ENCODE results near the gene PCDHGA4.
"Not testable (repeated sequence)": the region's sequence is repeated elsewhere in the genome, so short reads cannot be mapped to it uniquely, and the experiment has no call there.

The PCDHGA4 gene

GRCh38 chr5:141349917-141350619 is 4.8 kb upstream of the PCDHGA4 start, which contains the start of gene PCDHGB1:
Gene PCDHGB1 (plus strand): TSS chr5:141350099. CDS start chr5:141350261, 162 bp downstream.
- FAIRE-seq, result no peak

- FAIRE-seq, result no peak
These were observed 3.2 kb upstream of the PCDHGA4 start for GRCh38 chr5:141351591-141351990.

DNA sequence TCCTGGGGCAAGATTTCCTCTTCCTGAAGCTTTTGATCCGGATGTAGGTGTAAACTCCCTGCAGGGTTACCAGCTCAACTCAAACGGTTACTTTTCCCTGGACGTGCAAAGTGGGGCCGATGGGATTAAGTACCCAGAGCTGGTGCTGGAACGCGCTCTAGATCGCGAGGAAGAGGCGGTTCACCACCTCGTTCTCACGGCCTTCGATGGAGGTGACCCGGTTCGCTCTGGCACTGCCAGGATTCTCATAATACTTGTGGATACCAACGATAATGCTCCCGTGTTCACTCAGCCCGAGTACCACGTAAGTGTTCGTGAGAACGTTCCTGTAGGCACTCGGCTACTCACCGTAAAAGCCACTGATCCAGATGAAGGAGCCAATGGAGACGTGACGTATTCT is 820 bp downstream of the PCDHGA4 start:
- FAIRE-seq, result no peak

GRCh38 chr5:141356133-141356532 is 1.3 kb downstream of the PCDHGA4 start:
- FAIRE-seq, result no peak

DNA sequence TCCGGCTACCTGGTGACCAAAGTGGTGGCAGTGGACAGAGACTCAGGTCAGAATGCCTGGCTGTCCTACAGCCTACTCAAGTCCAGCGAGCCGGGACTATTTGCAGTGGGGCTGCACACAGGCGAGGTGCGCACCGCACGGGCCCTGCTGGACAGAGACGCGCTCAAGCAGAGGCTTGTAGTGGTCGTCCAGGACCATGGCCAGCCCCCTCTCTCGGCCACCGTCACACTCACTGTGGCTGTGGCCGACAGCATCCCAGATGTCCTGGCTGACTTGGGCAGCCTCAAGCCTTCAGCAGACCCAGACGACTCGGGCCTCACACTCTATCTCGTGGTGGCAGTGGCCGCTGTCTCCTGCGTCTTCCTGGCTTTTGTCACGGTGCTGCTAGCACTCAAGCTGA is 2.1 kb downstream of the PCDHGA4 start:
- no peak for FAIRE-seq

GRCh38 chr5:141359790-141360426 is 5.1 kb downstream of the PCDHGA4 start, which contains the start of gene PCDHGB2:
Gene PCDHGB2 (plus strand): TSS chr5:141359994. CDS start chr5:141360136, 142 bp downstream.
- FAIRE-seq, result no peak

DNA sequence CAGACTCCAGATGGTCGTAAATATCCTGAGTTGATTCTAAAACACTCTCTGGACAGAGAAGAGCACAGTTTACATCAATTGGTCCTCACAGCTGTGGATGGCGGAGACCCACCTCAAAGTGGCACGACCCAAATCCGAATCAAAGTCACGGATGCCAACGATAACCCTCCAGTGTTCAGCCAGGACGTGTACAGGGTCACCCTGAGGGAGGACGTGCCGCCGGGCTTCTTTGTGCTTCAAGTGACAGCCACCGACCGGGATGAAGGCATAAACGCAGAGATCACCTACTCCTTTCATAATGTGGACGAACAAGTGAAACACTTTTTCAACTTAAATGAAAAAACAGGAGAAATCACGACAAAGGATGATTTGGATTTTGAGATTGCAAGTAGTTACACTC is 5.9 kb downstream of the PCDHGA4 start:
- no peak for FAIRE-seq

DNA sequence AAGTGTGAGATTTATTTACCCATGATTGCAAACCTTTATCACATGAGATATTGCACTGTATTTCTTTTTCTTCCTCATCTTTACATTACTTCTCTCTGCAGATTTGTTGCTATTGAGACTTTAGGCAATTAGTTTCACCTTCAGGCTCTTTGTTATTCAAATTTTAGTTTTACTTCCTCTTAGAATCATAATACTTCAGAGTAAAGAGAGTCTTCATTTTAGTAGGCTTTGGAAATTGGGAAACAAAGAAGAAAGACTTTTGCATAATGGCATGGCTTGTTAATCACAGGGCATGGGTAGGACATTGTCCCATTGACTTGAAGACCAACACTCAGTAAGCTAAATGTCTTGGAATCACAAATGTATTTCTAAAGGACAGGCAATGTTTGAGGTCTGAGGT is 7.9 kb downstream of the PCDHGA4 start:
- FAIRE-seq, result no peak

- no peak for FAIRE-seq
These were observed 9.3 kb downstream of the PCDHGA4 start, which contains the start of gene PCDHGA5 for GRCh38 chr5:141363952-141364660. Gene PCDHGA5 (plus strand): TSS chr5:141364162. CDS start chr5:141364331, 169 bp downstream.

GRCh38 chr5:141366016-141366896 is 11.4 kb downstream of the PCDHGA4 start:
- no peak for FAIRE-seq

- no peak for FAIRE-seq
These were observed 15.4 kb downstream of the PCDHGA4 start, which contains the start of gene PCDHGB3 for GRCh38 chr5:141369994-141370848. Gene PCDHGB3 (plus strand): TSS chr5:141370242. CDS start chr5:141370395, 153 bp downstream.

DNA sequence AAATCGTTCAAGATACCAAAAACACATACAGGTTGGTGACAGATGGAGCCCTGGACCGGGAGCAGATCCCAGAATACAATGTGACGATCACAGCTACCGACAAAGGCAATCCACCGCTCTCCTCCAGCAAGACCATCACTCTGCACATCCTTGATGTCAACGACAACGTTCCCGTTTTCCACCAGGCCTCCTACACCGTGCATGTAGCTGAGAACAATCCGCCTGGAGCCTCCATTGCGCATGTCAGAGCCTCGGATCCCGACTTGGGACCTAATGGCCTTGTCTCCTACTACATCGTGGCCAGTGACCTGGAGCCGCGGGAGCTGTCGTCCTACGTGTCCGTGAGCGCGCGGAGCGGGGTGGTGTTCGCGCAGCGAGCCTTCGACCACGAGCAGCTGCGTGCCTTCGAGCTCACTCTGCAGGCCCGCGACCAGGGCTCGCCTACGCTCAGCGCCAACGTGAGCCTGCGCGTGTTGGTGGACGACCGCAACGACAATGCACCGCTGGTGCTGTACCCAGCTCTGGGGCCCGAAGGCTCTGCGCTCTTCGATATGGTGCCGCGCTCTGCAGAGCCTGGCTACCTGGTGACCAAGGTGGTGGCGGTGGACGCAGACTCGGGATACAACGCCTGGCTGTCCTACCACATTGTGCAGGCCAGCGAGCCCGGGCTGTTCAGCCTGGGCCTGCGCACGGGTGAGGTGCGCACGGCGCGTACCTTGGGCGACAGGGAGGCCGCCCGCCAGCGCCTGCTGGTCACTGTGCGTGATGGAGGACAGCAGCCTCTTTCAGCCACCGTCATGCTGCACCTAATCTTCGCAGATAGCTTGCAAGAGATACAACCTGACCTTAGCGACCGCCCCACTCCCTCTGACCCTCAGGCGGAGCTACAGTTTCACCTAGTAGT is 17.0 kb downstream of the PCDHGA4 start:
- no peak for FAIRE-seq

DNA sequence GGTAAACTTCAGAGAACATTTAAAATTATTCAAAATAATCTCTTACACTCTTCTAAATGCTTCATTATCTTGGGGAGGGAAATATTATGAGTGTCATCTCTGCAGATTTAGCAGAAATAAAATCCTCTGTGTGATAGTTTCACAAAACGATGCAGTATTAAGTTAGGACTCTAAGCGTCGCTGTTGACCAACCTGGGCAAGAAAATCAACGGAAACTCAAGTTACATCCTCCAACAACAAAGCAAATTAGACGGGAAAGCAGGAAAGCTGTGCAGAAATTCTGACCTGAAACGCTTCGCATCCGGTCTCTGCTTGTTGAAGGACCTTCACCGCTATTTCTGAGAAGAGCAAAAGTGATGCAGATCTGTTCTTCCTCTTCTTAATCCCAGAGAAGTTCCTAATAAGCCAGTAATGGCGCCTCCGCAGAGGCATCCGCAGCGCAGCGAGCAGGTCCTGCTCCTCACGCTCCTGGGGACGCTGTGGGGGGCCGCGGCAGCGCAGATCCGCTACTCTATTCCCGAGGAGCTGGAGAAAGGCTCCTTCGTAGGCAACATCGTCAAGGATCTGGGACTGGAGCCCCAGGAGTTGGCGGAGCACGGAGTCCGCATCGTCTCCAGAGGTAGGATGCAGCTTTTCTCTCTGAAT is 19.0 kb downstream of the PCDHGA4 start, which contains the start of gene PCDHGA6:
PCDHGA6 (plus strand) TSS at position 219 of the 645 bp plus-strand sequence; CDS start at position 412, 193 bp downstream.
- FAIRE-seq, result no peak

DNA sequence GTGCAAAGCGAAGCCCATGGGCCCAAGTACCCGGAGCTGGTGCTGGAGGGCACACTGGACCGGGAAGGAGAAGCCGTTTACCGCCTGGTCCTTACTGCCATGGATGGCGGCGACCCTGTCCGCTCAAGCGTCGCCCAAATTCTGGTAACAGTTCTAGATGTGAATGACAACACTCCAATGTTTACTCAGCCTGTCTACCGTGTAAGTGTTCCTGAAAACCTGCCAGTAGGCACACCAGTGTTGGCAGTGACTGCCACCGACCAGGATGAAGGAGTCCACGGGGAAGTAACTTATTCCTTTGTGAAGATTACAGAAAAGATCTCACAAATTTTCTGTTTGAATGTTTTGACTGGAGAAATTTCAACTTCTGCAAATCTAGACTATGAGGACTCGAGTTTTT is 19.8 kb downstream of the PCDHGA4 start:
- FAIRE-seq, result no peak

- not testable (repeated sequence) for FAIRE-seq
These were observed 20.8 kb downstream of the PCDHGA4 start for GRCh38 chr5:141375444-141376155.

GRCh38 chr5:141382469-141383294 is 27.9 kb downstream of the PCDHGA4 start, which contains the start of gene PCDHGA7:
Gene PCDHGA7 (plus strand): TSS chr5:141382742. CDS start chr5:141382900, 158 bp downstream.
- no peak for FAIRE-seq

DNA sequence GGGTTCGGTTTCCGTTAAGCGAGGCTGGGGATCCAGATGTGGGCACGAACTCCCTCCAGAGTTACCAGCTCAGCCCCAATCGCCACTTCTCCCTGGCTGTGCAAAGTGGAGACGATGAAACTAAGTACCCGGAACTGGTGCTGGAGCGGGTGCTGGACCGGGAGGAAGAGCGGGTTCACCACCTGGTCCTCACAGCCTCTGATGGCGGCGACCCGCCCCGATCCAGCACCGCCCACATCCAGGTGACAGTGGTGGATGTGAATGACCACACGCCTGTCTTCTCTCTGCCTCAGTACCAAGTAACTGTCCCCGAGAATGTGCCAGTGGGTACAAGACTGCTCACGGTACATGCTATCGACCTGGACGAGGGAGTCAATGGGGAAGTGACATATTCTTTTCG is 28.5 kb downstream of the PCDHGA4 start:
- no peak for FAIRE-seq
